DMS79 treated with DMSO at 0.1 percent for 48 hours (cell line): Measurements from ENCODE around the gene NRBF2.

Experiments used
- DNase-seq: peaks from one replicate; lab custom pipeline; 2025; lab: John Stamatoyannopoulos, UW

Gene NRBF2

DNA sequence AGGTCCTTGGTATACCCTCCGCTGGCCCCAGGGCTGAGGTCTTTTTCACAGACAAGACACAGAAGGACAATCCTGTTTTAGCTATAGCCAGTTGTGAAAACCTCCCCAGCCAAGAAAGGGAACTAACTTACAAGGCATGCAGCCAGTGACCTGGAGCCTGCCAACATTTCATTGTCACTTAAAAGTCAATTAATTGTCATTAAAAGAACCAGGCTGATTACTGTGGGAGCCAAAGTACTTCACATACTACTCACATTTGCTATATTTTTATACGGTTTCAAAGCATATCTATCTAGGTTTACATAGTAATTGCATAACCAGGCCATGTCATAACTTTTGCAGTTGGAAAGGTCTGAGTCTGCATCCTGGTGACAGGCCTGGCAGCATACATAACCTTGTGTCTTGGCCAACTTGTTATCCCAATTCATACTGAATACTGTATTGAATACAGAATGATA is 31.1 kb downstream of the NRBF2 start:
- no peak for DNase-seq

DNA sequence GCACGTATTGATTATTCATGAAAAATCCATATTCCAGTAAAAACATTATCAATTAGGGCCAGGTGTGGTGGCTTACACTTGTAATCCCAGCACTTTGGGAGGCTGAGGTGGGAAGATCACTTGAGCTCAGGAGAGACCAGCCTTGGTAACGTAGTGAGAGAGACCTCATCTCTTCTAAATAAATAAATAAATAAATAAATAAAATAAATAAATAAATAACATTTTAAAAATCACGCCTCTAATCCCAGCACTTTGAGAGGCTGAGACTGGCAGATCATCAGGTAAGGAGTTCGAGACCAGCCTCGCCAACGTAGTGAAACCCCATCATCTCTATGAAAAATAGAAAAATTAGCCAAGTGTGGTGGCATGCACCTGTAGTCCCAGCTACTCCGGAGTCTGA is 32.1 kb downstream of the NRBF2 start:
- DNase-seq, result no peak

- DNase-seq, result peak; percentile 15
These were observed 33.7 kb downstream of the NRBF2 start for GRCh38 chr10:63166742-63167258.

- DNase-seq, result no peak
These were observed 35.8 kb downstream of the NRBF2 start for GRCh38 chr10:63168821-63169462.

DNA sequence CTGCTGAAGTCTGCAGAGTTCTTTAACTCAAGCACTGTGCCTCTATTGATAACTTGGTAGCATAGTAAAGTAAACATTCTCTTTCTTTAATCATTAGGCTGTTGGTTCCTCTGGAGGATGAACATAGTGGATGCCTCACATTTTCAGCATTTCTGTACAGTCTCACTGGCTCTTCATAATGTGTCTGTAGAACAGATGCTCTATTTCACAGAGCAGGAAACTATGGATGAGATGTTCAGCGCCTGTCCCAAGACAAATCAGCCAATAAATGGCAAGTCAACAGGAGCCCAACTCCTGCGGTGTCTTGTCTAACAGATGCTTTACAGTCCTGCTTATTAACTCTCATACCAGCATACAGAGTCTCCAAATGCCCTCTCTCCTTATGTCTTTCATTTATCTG is 36.5 kb downstream of the NRBF2 start:
- no peak for DNase-seq

GRCh38 chr10:63171255-63171855 is 38.2 kb downstream of the NRBF2 start:
- no peak for DNase-seq

DNA sequence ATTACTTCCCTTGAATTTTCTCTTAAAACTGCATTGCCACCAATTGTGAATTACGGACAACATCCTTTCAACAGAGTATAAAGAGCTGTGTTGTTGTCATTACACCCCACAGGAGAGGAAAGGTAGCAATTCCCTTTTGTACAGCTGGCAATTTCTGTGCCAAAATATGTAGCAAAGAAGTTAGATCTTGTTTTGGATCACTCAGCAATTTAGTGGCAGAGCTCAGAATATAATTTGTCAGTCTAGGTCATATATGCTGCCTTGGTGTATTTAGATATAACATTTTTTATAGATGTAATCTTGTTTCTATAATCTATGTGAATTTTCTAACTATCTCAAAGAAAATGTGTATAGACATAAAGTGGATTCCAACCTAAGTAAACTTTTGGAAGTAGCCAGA is 38.8 kb downstream of the NRBF2 start:
- DNase-seq, result no peak

DNA sequence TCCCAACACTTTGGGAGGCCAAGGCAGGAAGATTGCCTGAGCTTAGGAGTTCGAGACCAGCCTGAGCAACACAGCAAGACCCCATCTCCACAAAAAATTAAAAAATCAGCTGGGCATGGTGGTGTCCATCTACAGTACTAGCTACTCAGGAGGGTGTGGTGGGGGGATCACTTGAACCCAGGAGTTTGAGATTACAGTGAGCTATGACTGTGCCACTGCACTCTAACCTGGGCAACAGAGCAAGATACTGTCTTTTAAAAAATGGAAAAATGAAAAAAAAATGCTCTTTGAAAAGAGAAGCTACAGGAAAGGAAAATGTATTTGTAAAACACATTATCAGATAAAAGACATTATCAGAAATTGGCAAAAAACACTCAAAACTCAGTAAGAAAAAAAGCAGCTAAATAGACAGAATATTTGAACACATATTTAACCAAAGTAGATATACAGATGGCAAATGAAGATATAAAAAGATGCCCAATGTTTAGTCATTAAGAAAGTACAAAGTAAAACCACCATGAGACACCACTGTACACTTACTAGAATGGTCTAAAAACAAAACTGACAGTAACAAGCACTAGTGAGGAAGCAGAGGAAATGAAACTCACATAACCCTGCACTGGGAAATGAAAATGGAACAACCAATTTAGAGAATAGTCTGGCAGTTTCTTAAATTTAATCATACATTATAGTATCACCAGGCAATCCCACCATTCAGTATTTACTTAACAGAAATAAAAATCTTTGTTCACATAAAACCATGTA is 40.5 kb downstream of the NRBF2 start:
- no peak for DNase-seq

- DNase-seq, result no peak
These were observed 42.4 kb downstream of the NRBF2 start for GRCh38 chr10:63175534-63175933.

- DNase-seq, result no peak
These were observed 59.7 kb downstream of the NRBF2 start for GRCh38 chr10:63192826-63193225.

- DNase-seq, result no peak
These were observed 64.4 kb downstream of the NRBF2 start for GRCh38 chr10:63197344-63198092.

- DNase-seq, result no peak
These were observed 66.6 kb downstream of the NRBF2 start for GRCh38 chr10:63199716-63200115.

GRCh38 chr10:63200431-63200830 is 67.3 kb downstream of the NRBF2 start:
- peak; percentile 17 for DNase-seq

DNA sequence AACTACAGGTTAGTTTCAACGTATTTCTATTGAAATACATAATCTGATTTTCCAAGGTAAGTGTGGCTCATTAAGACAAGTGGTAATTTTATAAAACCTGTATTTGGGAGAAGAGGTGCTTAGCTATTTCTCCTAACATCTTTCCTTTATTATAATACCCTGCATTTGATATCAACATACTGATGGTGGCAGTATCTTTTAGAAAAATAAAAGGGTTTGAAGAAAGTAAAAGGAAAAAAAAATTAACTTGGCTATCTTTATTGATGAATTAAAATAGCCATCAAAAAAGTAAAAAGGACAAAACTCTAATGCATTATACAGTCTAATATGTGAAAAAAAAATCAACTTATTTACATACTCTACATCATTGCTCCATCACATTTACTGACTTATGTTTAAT is 68.0 kb downstream of the NRBF2 start:
- peak; percentile 12 for DNase-seq
